Measurements from ENCODE around the gene ARHGAP29.

ARHGAP29 gene

GRCh38 chr1:94234615-94235014, 2.8 kb downstream of the ARHGAP29 start:
- H3K36me3 Mint-ChIP-seq, result no peaks in the 10 kb centered on the region
- no peaks in the 10 kb centered on the region for H3K9me3 Mint-ChIP-seq
- peaks cover 14% of the 10 kb centered on the region for H3K4me1 Mint-ChIP-seq
- no peak overlapping the region for H3K4me3 Mint-ChIP-seq
- no peak overlapping the region for H3K27ac Mint-ChIP-seq
- no peak for DNase-seq
- CTCF ChIA-PET, result interaction anchor here (0.9 kb wide), 1 partner anchor 21 kb away, joined by 4 read pairs; no protein-coding TSS in a partner anchor
- peaks cover 67% of the 10 kb centered on the region for H3K27me3 Mint-ChIP-seq

DNA sequence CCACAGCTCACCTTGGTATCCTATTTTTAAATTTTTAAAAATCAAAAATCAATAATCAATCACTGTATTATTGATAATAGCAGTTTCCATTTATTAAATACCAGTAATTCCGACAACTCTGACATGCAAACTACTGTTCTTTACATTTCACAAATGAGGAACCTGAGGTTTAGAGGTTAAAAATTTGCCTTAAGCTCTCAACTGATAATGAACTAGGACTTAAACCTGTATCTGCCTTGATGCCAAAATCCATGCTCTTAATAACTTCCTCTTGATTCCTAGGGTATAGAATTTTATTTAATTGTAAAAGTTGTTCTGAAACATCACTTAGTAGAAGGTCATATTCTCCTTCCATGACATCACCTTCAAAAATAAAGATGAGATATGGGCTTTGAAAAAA, 5.6 kb downstream of the ARHGAP29 start:
- DNase-seq, result no peak
- Mint-ChIP-seq H3K4me1 (peaks cover 11% of the 10 kb centered on the region), H3K27me3 (peaks cover 42% of the 10 kb centered on the region), H3K27ac (no peak overlapping the region), H3K36me3 (no peaks in the 10 kb centered on the region), H3K9me3 (no peaks in the 10 kb centered on the region), H3K4me3 (no peak overlapping the region)
- CTCF ChIA-PET, result no interaction called here

- CTCF ChIA-PET, result no interaction called here
- H3K4me1 Mint-ChIP-seq, result peaks cover 3% of the 10 kb centered on the region
- no peak overlapping the region for H3K27ac Mint-ChIP-seq
- H3K36me3 Mint-ChIP-seq, result no peaks in the 10 kb centered on the region
- no peaks in the 10 kb centered on the region for H3K9me3 Mint-ChIP-seq
- peaks cover 34% of the 10 kb centered on the region for H3K27me3 Mint-ChIP-seq
- DNase-seq, result no peak
- H3K4me3 Mint-ChIP-seq, result no peak overlapping the region
Measured at GRCh38 chr1:94230920-94231319, 6.5 kb downstream of the ARHGAP29 start.

GRCh38 chr1:94228640-94229375, 8.6 kb downstream of the ARHGAP29 start:
- H3K4me1 Mint-ChIP-seq, result no peaks in the 10 kb centered on the region
- H3K27me3 Mint-ChIP-seq, result peaks cover 21% of the 10 kb centered on the region
- no peak for DNase-seq
- CTCF ChIA-PET, result interaction anchor here (1.2 to 1.4 kb wide), 2 partner anchors 9 to 190 kb away, joined by 3 to 4 read pairs; partner anchors contain the start of gene ARHGAP29
- H3K36me3 Mint-ChIP-seq, result no peaks in the 10 kb centered on the region
- no peak overlapping the region for H3K27ac Mint-ChIP-seq
- no peaks in the 10 kb centered on the region for H3K9me3 Mint-ChIP-seq
- H3K4me3 Mint-ChIP-seq, result no peak overlapping the region

GRCh38 chr1:94227624-94228023, 9.8 kb downstream of the ARHGAP29 start:
- Mint-ChIP-seq H3K4me1 (no peaks in the 10 kb centered on the region), H3K4me3 (no peak overlapping the region), H3K27me3 (peaks cover 10% of the 10 kb centered on the region), H3K9me3 (no peaks in the 10 kb centered on the region), H3K27ac (no peak overlapping the region), H3K36me3 (no peaks in the 10 kb centered on the region)
- no peak for DNase-seq
- CTCF ChIA-PET, result interaction anchor here (1.2 kb wide), 1 partner anchor 188 kb away, joined by 4 read pairs; no protein-coding TSS in a partner anchor

GRCh38 chr1:94225845-94226244, 11.5 kb downstream of the ARHGAP29 start:
- DNase-seq, result no peak
- Mint-ChIP-seq H3K4me1 (no peaks in the 10 kb centered on the region), H3K9me3 (no peaks in the 10 kb centered on the region), H3K4me3 (no peak overlapping the region), H3K36me3 (no peaks in the 10 kb centered on the region), H3K27me3 (peaks cover 4% of the 10 kb centered on the region), H3K27ac (no peak overlapping the region)
- CTCF ChIA-PET, result interaction anchor here (0.8 kb wide), 1 partner anchor 179 kb away, joined by 3 read pairs; no protein-coding TSS in a partner anchor

GRCh38 chr1:94218332-94218731, 19.1 kb downstream of the ARHGAP29 start:
- Mint-ChIP-seq H3K4me3 (no peak overlapping the region), H3K27me3 (peaks cover 15% of the 10 kb centered on the region), H3K27ac (no peak overlapping the region), H3K4me1 (no peaks in the 10 kb centered on the region), H3K36me3 (no peaks in the 10 kb centered on the region), H3K9me3 (no peaks in the 10 kb centered on the region)
- CTCF ChIA-PET, result no interaction called here
- DNase-seq, result no peak

DNA sequence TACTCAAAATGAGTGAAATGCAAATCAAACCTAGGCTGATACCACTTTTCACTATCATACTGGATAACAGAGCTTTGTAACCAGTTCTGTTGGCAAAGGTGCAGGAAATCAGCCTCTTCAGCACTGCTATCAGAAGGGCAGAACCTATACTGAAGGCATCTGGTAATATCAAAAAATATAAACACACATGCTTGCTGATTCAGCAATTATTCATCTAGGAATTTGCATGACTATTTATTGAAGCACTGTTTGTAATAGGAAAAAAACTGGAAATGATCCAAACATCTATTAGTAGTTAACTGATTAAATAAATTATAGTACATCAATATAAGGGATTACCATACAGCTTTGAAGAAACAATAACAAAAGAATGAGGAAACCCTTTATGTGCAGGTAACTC, 21.4 kb downstream of the ARHGAP29 start:
- CTCF ChIA-PET, result no interaction called here
- no peaks in the 10 kb centered on the region for H3K36me3 Mint-ChIP-seq
- H3K27me3 Mint-ChIP-seq, result peaks cover 15% of the 10 kb centered on the region
- H3K27ac Mint-ChIP-seq, result no peak overlapping the region
- DNase-seq, result no peak
- no peak overlapping the region for H3K4me3 Mint-ChIP-seq
- H3K4me1 Mint-ChIP-seq, result no peaks in the 10 kb centered on the region
- H3K9me3 Mint-ChIP-seq, result no peaks in the 10 kb centered on the region

DNA sequence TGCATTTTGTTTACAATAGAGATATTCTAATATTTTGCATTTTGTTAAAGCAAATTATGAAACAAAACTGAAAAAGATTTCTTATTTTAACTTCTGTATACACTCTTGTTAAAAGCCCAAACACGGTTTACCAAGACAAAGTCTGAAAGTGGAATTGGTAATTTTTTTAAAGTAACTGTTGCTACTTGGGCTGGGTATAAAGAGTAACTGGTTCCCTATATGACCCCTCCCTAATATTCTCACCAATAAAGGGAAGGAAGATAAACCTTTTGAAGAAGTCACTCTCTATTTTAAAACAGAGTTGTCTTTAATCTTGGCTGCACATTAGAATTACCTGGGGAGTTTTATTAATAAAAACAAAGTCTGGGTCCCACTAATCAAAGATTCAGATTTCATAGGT, 27.4 kb downstream of the ARHGAP29 start:
- Mint-ChIP-seq H3K27ac (no peak overlapping the region), H3K4me3 (no peak overlapping the region), H3K36me3 (no peaks in the 10 kb centered on the region), H3K9me3 (peaks cover 3% of the 10 kb centered on the region), H3K4me1 (no peaks in the 10 kb centered on the region), H3K27me3 (peaks cover 4% of the 10 kb centered on the region)
- DNase-seq, result no peak
- CTCF ChIA-PET, result no interaction called here

GRCh38 chr1:94209425-94209824, 28.0 kb downstream of the ARHGAP29 start:
- H3K9me3 Mint-ChIP-seq, result peaks cover 3% of the 10 kb centered on the region
- H3K27me3 Mint-ChIP-seq, result peaks cover 4% of the 10 kb centered on the region
- H3K4me3 Mint-ChIP-seq, result no peak overlapping the region
- no peak overlapping the region for H3K27ac Mint-ChIP-seq
- H3K4me1 Mint-ChIP-seq, result no peaks in the 10 kb centered on the region
- H3K36me3 Mint-ChIP-seq, result no peaks in the 10 kb centered on the region
- CTCF ChIA-PET, result no interaction called here
- DNase-seq, result no peak

DNA sequence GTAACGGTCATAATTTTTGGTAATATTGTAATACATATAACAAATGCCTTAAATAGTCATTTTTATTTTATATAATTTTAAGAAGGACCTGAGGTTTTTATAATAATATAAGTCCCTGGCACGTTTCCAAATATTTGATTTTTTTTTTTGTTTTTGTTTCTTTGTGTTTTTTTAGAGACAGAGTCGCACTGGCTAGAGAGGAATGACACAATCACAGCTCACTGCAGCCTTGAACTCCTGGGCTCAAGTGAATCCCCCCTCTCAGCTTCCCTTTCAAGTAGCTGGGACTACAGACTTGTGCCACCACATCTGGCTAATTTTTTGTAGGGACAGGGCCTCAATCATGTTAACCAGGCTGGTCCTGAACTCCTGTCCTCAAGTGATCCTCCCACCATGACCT, 29.7 kb downstream of the ARHGAP29 start:
- no peak overlapping the region for H3K27ac Mint-ChIP-seq
- H3K9me3 Mint-ChIP-seq, result peaks cover 3% of the 10 kb centered on the region
- H3K27me3 Mint-ChIP-seq, result peaks cover 7% of the 10 kb centered on the region
- no peaks in the 10 kb centered on the region for H3K4me1 Mint-ChIP-seq
- H3K4me3 Mint-ChIP-seq, result no peak overlapping the region
- H3K36me3 Mint-ChIP-seq, result no peaks in the 10 kb centered on the region
- CTCF ChIA-PET, result no interaction called here
- DNase-seq, result no peak

GRCh38 chr1:94205639-94206038, 31.7 kb downstream of the ARHGAP29 start:
- no peaks in the 10 kb centered on the region for H3K36me3 Mint-ChIP-seq
- H3K27ac Mint-ChIP-seq, result no peak overlapping the region
- H3K4me3 Mint-ChIP-seq, result no peak overlapping the region
- peaks cover 3% of the 10 kb centered on the region for H3K9me3 Mint-ChIP-seq
- H3K4me1 Mint-ChIP-seq, result no peaks in the 10 kb centered on the region
- peaks cover 18% of the 10 kb centered on the region for H3K27me3 Mint-ChIP-seq
- DNase-seq, result no peak
- CTCF ChIA-PET, result no interaction called here

GRCh38 chr1:94202241-94202640, 35.1 kb downstream of the ARHGAP29 start:
- Mint-ChIP-seq H3K9me3 (no peaks in the 10 kb centered on the region), H3K27ac (no peak overlapping the region), H3K36me3 (no peaks in the 10 kb centered on the region), H3K4me1 (no peaks in the 10 kb centered on the region), H3K4me3 (no peak overlapping the region), H3K27me3 (peaks cover 18% of the 10 kb centered on the region)
- no peak for DNase-seq
- CTCF ChIA-PET, result no interaction called here

- Mint-ChIP-seq H3K27ac (no peak overlapping the region), H3K27me3 (peaks cover 18% of the 10 kb centered on the region), H3K4me3 (no peak overlapping the region), H3K4me1 (no peaks in the 10 kb centered on the region), H3K9me3 (no peaks in the 10 kb centered on the region), H3K36me3 (no peaks in the 10 kb centered on the region)
- DNase-seq, result no peak
- CTCF ChIA-PET, result no interaction called here
Measured at GRCh38 chr1:94199398-94199797, 38.0 kb downstream of the ARHGAP29 start.

DNA sequence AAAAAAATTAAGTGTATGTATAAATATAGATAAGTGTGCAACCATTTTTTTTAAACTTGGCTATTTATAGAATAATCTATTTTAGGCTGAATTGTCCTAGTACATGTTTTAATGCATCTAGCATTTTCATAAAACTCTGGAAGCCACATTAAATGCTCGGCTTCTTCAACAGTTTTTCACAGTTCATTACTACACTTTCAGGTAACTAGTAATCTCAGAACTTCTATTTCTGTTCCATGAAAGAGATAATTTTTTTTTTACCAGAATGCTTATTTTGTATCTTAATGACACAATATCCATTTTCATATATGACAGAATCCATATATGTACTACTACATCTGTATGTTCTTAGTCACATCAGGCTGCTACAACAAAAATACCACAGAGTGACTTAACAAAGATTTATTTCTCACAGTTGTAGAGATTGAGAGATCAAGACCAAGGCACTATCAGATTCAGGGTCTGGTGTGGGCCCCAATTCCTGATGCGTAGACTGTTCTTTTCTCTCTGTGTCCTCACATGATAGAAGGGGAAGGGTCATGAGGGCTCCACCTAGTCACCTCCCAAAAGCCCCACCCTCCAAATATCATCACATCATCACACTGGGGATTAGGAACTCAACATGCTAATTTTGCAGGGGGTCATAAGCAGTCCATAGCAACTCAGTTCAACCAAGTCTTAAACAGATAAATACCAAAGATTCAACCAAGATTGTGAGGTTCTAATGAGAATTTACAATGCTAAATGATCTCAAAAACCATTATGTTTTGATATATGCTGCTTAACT, 43.1 kb downstream of the ARHGAP29 start:
- Mint-ChIP-seq H3K27me3 (peaks cover 16% of the 10 kb centered on the region), H3K9me3 (no peaks in the 10 kb centered on the region), H3K4me3 (no peak overlapping the region), H3K4me1 (no peaks in the 10 kb centered on the region), H3K27ac (no peak overlapping the region), H3K36me3 (no peaks in the 10 kb centered on the region)
- no peak for DNase-seq
- CTCF ChIA-PET, result no interaction called here
